ENCODE measurements around the gene POLR2A. TPM values are rescaled to one million over a fixed set of nuclear protein-coding genes. Genes with fewer than 3 reads are reported as not detected.

Gene POLR2A
- total and polyA plus RNA-seq, 9 donors = 26.7 to 110 (median 84.9) TPM

GRCh38 chr17:7491583-7491982 is 7.4 kb downstream of the POLR2A start:
- no peak overlapping the region for H3K27ac ChIP-seq
- H3K9me3 ChIP-seq = no peaks in the 10 kb centered on the region
- intact Hi-C loops (cut with DNase I) = no loop called here
- DNase-seq = no peak
- 91 to 95% (median 93%) methylated on average over 1 of the region's 1 CpG for WGBS, 3 donors
- peaks cover 12% of the 10 kb centered on the region for H3K4me1 ChIP-seq (ENCODE audit: insufficient read depth)
- no peaks in the 10 kb centered on the region for H3K36me3 ChIP-seq
- no peaks in the 10 kb centered on the region for H3K27me3 ChIP-seq
- TF ChIP-seq POLR2A (IDR thresholded peaks at IDR 0.05) (no peak), CTCF (IDR thresholded peaks at IDR 0.05) (no peak)
- H3K4me3 ChIP-seq = no peak overlapping the region

- Histone ChIP-seq H3K9me3 (no peaks in the 10 kb centered on the region), H3K4me3 (no peak overlapping the region), H3K4me1 (ENCODE audit: insufficient read depth) (peaks cover 5% of the 10 kb centered on the region), H3K27ac (no peak overlapping the region), H3K27me3 (no peaks in the 10 kb centered on the region), H3K36me3 (no peaks in the 10 kb centered on the region)
- DNase-seq = no peak
- intact Hi-C loops (cut with DNase I) = no loop called here
- no peak for TF ChIP-seq CTCF (IDR thresholded peaks at IDR 0.05)
- TF ChIP-seq POLR2A (IDR thresholded peaks at IDR 0.05) = no peak
- no peak for TF ChIP-seq EP300 (IDR thresholded peaks at IDR 0.05)
- WGBS, 3 donors = 91 to 92% (median 92%) methylated on average over 3 of the region's 3 CpGs
These were observed 9.8 kb downstream of the POLR2A start for GRCh38 chr17:7493941-7494340.

GRCh38 chr17:7495906-7496434 is 11.8 kb downstream of the POLR2A start:
- Histone ChIP-seq H3K27me3 (no peaks in the 10 kb centered on the region), H3K4me1 (ENCODE audit: insufficient read depth) (peaks cover 1% of the 10 kb centered on the region), H3K4me3 (no peak overlapping the region), H3K9me3 (no peaks in the 10 kb centered on the region), H3K27ac (no peak overlapping the region), H3K36me3 (no peaks in the 10 kb centered on the region)
- no peak for TF ChIP-seq POLR2A (IDR thresholded peaks at IDR 0.05)
- TF ChIP-seq EP300 (IDR thresholded peaks at IDR 0.05) = no peak
- TF ChIP-seq CTCF (IDR thresholded peaks at IDR 0.05) = no peak
- intact Hi-C loops (cut with DNase I) = no loop called here
- 82 to 85% (median 84%) methylated on average over 12 of the region's 12 CpGs for WGBS, 3 donors
- DNase-seq = no peak

GRCh38 chr17:7496470-7497183 is 12.5 kb downstream of the POLR2A start:
- Histone ChIP-seq H3K27ac (no peak overlapping the region), H3K4me3 (no peak overlapping the region), H3K9me3 (no peaks in the 10 kb centered on the region), H3K27me3 (no peaks in the 10 kb centered on the region), H3K4me1 (ENCODE audit: insufficient read depth) (peaks cover 1% of the 10 kb centered on the region), H3K36me3 (no peaks in the 10 kb centered on the region)
- WGBS, 3 donors = 87 to 92% (median 88%) methylated on average over 20 of the region's 20 CpGs
- TF ChIP-seq CTCF (IDR thresholded peaks at IDR 0.05) (no peak), EP300 (IDR thresholded peaks at IDR 0.05) (no peak), POLR2A (IDR thresholded peaks at IDR 0.05) (no peak)
- intact Hi-C loops (cut with DNase I) = no loop called here
- DNase-seq = no peak

All from ovary (tissue), 9 donors.